ENCODE results near the gene BRK1. TPM values are rescaled to one million over a fixed set of nuclear protein-coding genes. Genes with fewer than 3 reads are reported as not detected.

The BRK1 gene
- polyA plus RNA-seq, 1 of the 3 experiments (the other 2 are of a cell fraction) = 211 TPM

GRCh38 chr3:10099041-10099440 lies 16.4 kb upstream of the BRK1 start:
- H3F3A ChIP-seq (replicated peaks; ENCODE audit: insufficient read depth) = no peaks in the 10 kb centered on the region
- no peak overlapping the region for H2AFZ ChIP-seq (ENCODE audit: low read depth)
- ChIA-PET POLR2A (interaction anchor here (0.6 kb wide), 1 partner anchor 184 kb away, joined by 3 read pairs; no protein-coding TSS in a partner anchor), CTCF (interaction anchor here (1.2 kb wide), 1 partner anchor 11 kb away, joined by 3 read pairs; no protein-coding TSS in a partner anchor)
- no peaks in the 10 kb centered on the region for H3K79me2 ChIP-seq (ENCODE audit: insufficient read depth)
- H3K4me1 ChIP-seq (ENCODE audit: control insufficient read depth in 1 of 2, insufficient read depth in 2 of 2, low read depth in 1 of 2, low read length in 1 of 2) = no peaks in the 10 kb centered on the region
- H3K36me3 ChIP-seq (replicated peaks in 1 of 2; ENCODE audit: control insufficient read depth in 1 of 2, insufficient read depth in 2 of 2, low read length in 1 of 2) = peaks cover 5 to 12% of the 10 kb centered on the region in 2 experiments
- H3K4me3 ChIP-seq (ENCODE audit: low read depth in 2 of 2, low read length in 1 of 2) = no peak overlapping the region
- no peaks in the 10 kb centered on the region for H3K9me3 ChIP-seq
- DNase-seq = no peak
- no peak overlapping the region for H3K27ac ChIP-seq (ENCODE audit: low read depth in 2 of 2, low read length in 1 of 2)
- WGBS (ENCODE audit: low lambda C conversion rate) = 93% methylated on average over 5 of the region's 5 CpGs
- no peaks in the 10 kb centered on the region for H3K27me3 ChIP-seq (ENCODE audit: insufficient read depth)
- H3K9me2 ChIP-seq = no peaks in the 10 kb centered on the region
- no peaks in the 10 kb centered on the region for H4K20me1 ChIP-seq (ENCODE audit: insufficient read depth)
- no peak overlapping the region for H3K9ac ChIP-seq
- no peak for TF ChIP-seq GATA2 (CRISPR knock-in tag; IDR thresholded peaks at IDR 0.05)
- no peak for TF ChIP-seq MXI1 (IDR thresholded peaks at IDR 0.05; ENCODE audit: low read depth, low read length)
- no peak for TF ChIP-seq FOXJ3 (CRISPR knock-in tag; IDR thresholded peaks at IDR 0.05)
- TF ChIP-seq NRF1 (IDR thresholded peaks at IDR 0.05; ENCODE audit: low read depth, low read length) = no peak
- no peak for TF ChIP-seq PBX3 (IDR thresholded peaks at IDR 0.05)
- TF ChIP-seq JUND (IDR thresholded peaks at IDR 0.05) = no peak
- TF ChIP-seq SIN3A (IDR thresholded peaks at IDR 0.05; ENCODE audit: borderline replicate concordance, low read depth, low read length) = no peak
- no peak for TF ChIP-seq IRF3 (IDR thresholded peaks at IDR 0.05; ENCODE audit: low read depth, low read length)
- no peak for TF ChIP-seq REST (IDR thresholded peaks at IDR 0.05; ENCODE audit: low read depth, low read length)
- TF ChIP-seq FOXM1 (IDR thresholded peaks at IDR 0.05; ENCODE audit: low read depth) = no peak
- TF ChIP-seq CTCF (IDR thresholded peaks at IDR 0.05) = no peak
- TF ChIP-seq ZBTB33 (IDR thresholded peaks at IDR 0.05; ENCODE audit: borderline replicate concordance, low read depth) = no peak
- no peak for TF ChIP-seq ELF1 (IDR thresholded peaks at IDR 0.05)
- TF ChIP-seq USF2 (IDR thresholded peaks at IDR 0.05; ENCODE audit: borderline replicate concordance, low read depth, low read length) = no peak
- no peak for TF ChIP-seq TCF12 (IDR thresholded peaks at IDR 0.05)
- TF ChIP-seq CHD2 (IDR thresholded peaks at IDR 0.05; ENCODE audit: low read length, partially characterized antibody) = no peak
- TF ChIP-seq TAF1 (IDR thresholded peaks at IDR 0.05; ENCODE audit: borderline replicate concordance, low read depth, low read length) = no peak
- no peak for TF ChIP-seq USF1 (IDR thresholded peaks at IDR 0.05; ENCODE audit: borderline replicate concordance, low read depth)
- no peak overlapping the region for H3K4me2 ChIP-seq
